ENCODE data around the gene SLC26A8.

DNA sequence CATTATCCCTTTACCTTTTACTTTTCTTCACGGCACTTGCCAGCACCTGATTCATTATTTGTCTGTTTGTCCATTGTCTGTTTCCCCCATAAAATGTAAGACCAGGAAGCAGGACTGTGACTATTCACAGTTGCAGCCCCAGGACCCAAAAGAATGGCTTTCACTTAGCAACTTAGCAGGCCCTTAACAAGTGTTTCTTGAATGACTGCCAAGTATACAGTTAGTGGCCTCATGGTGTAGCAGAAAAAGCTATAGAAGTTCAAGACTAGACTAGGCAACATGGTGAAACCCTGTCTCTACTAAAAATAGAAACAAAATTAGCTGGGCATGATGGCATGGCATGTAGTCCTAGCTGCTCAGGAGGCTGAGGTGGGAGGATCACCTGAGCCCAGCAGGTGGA is 4.3 kb downstream of the SLC26A8 start:
- TF ChIP-seq POLR2A (IDR thresholded peaks at IDR 0.05): no peak
- TF ChIP-seq, protein P1, sequence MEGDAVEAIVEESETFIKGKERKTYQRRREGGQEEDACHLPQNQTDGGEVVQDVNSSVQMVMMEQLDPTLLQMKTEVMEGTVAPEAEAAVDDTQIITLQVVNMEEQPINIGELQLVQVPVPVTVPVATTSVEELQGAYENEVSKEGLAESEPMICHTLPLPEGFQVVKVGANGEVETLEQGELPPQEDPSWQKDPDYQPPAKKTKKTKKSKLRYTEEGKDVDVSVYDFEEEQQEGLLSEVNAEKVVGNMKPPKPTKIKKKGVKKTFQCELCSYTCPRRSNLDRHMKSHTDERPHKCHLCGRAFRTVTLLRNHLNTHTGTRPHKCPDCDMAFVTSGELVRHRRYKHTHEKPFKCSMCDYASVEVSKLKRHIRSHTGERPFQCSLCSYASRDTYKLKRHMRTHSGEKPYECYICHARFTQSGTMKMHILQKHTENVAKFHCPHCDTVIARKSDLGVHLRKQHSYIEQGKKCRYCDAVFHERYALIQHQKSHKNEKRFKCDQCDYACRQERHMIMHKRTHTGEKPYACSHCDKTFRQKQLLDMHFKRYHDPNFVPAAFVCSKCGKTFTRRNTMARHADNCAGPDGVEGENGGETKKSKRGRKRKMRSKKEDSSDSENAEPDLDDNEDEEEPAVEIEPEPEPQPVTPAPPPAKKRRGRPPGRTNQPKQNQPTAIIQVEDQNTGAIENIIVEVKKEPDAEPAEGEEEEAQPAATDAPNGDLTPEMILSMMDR (IDR thresholded peaks at IDR 0.05): no peak
- no peak for TF ChIP-seq POLR2AphosphoS5 (IDR thresholded peaks at IDR 0.05)

All from stomach (tissue), 4 donors.